ENCODE data around the gene PFDN6.
"Not testable (repeated sequence)": the region's sequence is repeated elsewhere in the genome, so short reads cannot be mapped to it uniquely, and the experiment has no call there.

The PFDN6 gene

GRCh38 chr6:33288921-33289783 lies at the start of gene PFDN6, which contains the start of gene WDR46:
PFDN6 (plus strand) TSS chr6:33289601; CDS start chr6:33289857, 256 bp downstream.
WDR46 (minus strand) TSS chr6:33289239; CDS start chr6:33289170, 69 bp downstream.
- peak; percentile 94 for DNase-seq

DNA sequence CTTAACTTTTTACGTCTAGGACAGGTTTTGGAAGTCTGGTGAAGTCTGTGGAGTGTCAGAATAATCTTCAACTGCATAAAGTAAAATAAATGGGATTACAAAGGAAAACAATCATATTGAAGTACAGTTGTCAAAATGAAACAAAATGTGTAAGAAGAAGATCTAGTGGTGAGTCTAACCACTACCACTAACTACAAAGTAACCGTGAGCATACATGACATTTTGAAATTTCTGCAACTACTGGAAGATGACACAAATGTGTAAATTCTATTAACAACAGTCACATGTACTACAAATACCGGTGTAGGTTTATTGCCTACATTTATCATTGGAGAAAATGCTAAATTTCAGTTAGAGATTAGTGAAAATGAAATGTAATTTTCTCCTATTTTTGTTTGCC lies 47.4 kb upstream of the PFDN6 start:
- no peak for DNase-seq

DNA sequence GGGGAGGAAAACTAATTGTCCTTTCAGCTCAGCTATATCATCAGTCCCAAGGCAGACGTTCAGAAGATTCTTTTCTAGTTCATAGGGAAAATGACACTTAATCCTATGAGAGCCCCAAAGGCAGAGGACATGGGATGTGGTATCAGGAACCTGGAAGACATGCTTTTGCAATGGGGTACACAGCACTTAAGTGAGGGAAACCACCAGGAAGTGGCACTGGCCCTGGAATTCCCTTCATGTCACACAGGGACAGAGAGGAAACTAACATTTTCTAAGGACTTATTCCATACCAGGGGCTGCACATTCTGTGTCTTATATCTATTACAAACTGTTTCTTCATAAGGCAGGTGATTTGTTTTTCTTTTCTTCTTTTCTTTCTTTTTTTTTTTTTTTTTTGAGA lies 45.9 kb upstream of the PFDN6 start:
- no peak for DNase-seq

DNA sequence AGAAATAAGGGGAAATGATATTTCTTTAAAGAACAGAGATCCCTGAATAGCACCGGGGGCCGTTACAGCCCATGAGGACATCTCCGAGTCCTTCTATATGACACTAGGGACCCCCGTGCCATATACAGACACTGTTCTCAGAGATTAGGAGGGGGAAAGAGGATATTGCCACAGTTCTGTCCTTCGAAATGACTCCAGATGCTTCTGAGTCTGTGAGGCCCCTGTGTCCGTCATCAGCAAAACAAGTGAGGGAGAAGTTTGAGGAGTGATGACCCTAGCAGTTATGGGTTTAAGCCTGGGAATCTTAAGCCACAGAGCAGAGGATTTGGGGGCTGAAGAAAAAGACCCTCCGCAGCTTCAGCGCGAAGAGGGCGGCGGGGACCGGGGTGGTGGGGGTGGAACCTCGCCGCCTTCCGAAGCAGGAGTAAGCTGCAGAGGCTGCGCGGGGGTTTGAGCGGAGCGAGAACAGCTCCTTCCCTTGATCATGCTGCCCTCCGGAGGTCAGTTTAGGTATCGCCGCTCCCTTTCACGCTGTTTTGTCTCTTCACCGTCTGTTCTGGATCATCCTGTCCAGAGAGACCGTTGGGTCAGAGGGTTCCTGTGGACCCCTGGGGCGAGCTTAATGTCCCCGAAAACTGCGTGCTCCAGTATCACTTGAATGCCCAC lies 41.3 kb upstream of the PFDN6 start:
- DNase-seq: peak; percentile 72

- DNase-seq: peak; percentile 52
Observed at GRCh38 chr6:33248643-33248931, 40.8 kb upstream of the PFDN6 start.

- DNase-seq: peak; percentile 99
Observed at GRCh38 chr6:33248932-33249731, 40.3 kb upstream of the PFDN6 start.

- DNase-seq: no peak
Observed at GRCh38 chr6:33249732-33250630, 39.4 kb upstream of the PFDN6 start.

DNA sequence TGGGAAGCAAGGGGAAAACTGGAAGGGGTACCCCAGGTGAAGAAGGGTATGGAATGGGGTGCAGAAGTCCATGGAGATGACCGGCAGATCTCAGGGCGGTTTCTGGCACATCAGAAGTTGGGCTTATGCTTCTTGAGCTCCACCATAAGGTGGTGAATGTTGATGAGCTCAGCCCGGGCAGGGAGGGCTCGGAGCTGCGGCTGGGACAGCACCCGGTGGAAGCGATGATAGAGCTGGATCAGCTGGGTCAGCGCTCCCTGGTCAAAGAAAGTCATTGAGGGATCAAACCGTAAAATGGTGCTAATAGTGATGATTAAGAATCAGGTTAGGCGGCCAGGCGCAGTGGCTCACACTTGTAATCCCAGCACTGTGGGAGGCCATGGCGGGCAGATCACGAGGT lies 38.7 kb upstream of the PFDN6 start:
- DNase-seq: no peak

- DNase-seq: no peak
Observed at GRCh38 chr6:33251395-33252012, 37.9 kb upstream of the PFDN6 start.

GRCh38 chr6:33252759-33253158 lies 36.6 kb upstream of the PFDN6 start:
- DNase-seq: no peak

GRCh38 chr6:33254591-33254990 lies 34.8 kb upstream of the PFDN6 start:
- no peak for DNase-seq

GRCh38 chr6:33259032-33259431 lies 30.4 kb upstream of the PFDN6 start:
- no peak for DNase-seq

GRCh38 chr6:33262490-33262889 lies 26.9 kb upstream of the PFDN6 start:
- not testable (repeated sequence) for DNase-seq

DNA sequence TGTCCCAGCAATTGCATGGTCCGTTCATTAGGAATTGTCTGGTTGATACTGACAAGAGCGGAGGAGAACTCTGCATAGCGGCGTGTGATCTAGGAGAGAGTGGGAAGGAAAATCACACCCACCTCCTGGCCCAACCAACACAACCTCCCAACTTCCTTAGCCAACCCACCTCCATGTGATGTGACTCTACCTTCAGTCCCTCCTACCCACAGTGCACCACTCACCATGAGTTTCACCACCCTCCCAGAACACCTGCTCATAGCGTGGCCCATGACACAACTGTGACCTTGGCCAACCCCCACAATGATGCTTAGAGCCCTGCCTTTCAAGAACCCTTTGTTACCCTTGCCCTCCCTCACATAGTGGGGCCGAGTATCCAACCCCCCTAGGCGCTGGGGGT lies 25.4 kb upstream of the PFDN6 start:
- no peak for DNase-seq

DNA sequence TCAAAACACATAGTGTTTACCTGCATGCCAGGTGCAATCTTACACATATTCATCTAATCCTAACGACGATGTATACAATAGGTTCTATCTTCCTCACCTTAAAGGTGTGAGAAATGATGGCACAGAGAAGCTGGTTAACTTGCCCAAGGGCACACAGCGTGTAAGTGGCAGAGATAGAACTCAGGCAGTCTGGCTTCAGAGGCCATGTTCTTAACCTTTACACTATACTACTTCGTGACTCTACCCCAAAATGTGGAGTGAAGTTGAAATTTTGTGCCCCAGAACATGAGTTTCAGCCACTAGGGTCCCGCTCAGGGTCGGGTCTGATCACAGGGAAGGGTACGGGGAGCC lies 18.3 kb upstream of the PFDN6 start:
- DNase-seq: no peak

GRCh38 chr6:33271468-33272274 lies 17.7 kb upstream of the PFDN6 start, which contains the start of the genes RPS18 and VPS52:
RPS18 (plus strand) TSS chr6:33272075; CDS start chr6:33272120, 45 bp downstream.
VPS52 (minus strand) TSS chr6:33271876; CDS start chr6:33271675, 201 bp downstream.
- DNase-seq: peak; percentile 96

GRCh38 chr6:33272275-33273128 lies 16.9 kb upstream of the PFDN6 start:
- DNase-seq: no peak

DNA sequence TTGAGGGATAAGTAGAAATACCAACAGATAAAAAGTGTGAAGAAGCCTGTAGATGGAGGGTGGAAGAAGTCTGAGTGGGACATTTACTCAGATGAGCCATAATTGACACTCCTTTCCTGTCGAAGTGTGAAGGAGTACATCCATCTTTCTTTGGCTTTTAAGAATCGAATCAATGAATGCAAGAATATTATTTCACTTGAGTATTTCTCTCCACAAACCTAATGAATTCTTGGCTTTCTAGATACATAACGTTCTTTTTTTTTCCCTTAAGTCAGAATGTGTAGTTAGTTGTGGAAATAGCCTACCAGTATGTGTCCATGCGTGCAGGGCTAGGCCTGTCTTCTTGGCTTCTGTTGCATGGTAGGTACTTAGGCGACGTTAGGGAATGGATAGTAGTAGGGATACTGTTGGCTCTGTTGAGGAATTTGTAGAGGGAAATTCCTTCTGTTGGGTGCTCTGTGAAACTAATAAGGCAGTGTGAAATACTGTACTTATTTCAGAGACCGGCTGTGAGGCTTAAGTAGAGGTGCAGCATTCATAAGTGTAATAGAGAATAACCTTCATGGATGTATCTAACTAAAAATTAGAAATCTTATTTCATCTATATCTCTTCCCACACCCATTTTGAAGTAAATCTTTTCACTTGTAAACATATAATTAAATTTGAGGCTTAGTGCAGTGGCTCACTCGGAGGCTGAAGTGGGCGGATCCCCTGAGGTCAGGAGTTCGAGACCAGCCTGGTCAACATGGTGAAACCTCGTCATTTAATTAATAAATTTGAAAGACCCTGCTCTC lies 16.1 kb upstream of the PFDN6 start:
- DNase-seq: no peak

All from DMS 273 treated with DMSO at 0.1 percent for 48 hours (cell line).